HCEC 1CT (cell line): ENCODE results near the gene HNF1B.

Experiments
- DNase-seq: peaks from one replicate; pipeline ENCODE4 v3.0.0-alpha.2; 2017

Gene HNF1B

DNA sequence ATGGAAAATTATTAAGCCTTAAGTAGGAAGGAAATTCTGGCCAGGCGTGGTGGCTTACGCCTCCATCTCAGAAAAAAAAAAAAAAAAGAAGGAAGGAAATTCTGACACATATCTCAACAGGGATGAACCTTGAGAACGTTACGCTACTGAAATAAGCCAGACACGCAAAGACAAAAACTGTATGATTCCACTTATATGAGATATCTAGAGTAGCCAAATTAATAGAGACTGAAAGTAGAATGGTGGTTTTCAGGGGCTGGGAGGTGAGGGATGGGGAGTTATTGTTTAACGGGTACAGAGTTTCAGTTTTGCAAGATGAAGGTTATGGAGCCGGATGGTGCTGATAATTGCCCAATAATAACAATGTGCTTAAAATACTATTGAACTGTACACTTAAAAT, 16.2 kb upstream of the HNF1B start:
- DNase-seq = no peak

- no peak for DNase-seq
Observed at GRCh38 chr17:37759014-37759637, 14.3 kb upstream of the HNF1B start.

- DNase-seq = no peak
Observed at GRCh38 chr17:37756051-37756450, 11.2 kb upstream of the HNF1B start.

GRCh38 chr17:37755455-37755854, 10.6 kb upstream of the HNF1B start:
- no peak for DNase-seq

- no peak for DNase-seq
Observed at GRCh38 chr17:37754363-37754762, 9.5 kb upstream of the HNF1B start.

- DNase-seq = peak; percentile 49
Observed at GRCh38 chr17:37752482-37752881, 7.6 kb upstream of the HNF1B start.

DNA sequence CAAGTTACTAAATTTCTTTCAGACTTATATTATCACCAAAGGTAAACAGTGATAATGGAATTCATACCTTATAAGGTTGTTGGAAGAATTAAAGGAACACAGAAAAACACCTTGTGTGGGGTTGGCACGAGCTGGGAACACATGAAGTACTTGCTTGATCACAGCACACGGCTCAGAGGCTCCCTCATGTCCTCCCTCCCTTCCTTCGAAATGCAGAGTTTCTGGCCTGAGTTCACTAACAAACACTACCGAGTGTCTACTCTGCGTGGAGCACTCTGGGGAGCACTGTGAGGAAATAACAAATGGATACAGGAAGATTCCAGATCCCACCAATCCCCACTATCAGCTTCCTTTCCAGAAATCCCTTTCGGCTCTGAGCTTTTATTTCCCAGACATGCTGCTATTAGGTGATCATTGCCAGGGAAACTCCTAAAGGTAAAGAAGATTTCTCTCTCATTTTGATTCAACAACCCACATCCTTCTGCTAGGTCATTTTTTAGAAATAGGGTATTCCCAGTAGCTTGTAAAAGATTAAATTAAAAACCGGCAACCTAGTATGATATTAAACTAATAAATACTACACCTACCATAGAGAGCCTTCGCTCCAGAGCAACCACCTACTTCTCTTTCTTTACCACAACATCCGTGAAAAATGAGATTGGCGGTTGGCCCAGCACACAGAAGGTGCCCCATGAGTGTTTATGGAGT, 6.1 kb upstream of the HNF1B start:
- DNase-seq = no peak

GRCh38 chr17:37750292-37750691, 5.4 kb upstream of the HNF1B start:
- DNase-seq = no peak

DNA sequence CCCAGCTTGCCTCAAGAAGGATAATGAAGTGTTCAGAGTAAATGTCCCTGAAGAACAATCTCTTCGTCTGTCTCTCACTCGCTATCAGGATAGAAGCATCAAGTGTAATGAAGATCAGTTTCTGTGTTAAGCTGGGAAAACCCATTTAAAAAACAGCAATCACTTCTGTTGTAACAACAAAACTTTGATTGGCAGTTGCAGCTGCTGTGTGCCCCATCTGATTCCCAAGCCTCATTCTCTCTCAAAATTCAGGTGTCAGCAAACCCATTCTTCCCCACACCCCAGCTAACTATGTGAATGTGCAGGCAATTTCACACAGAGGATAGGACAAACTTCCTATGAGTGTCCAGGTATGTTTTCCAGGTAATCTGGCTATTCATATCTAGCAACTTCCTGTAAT, 2.4 kb upstream of the HNF1B start:
- no peak for DNase-seq

DNA sequence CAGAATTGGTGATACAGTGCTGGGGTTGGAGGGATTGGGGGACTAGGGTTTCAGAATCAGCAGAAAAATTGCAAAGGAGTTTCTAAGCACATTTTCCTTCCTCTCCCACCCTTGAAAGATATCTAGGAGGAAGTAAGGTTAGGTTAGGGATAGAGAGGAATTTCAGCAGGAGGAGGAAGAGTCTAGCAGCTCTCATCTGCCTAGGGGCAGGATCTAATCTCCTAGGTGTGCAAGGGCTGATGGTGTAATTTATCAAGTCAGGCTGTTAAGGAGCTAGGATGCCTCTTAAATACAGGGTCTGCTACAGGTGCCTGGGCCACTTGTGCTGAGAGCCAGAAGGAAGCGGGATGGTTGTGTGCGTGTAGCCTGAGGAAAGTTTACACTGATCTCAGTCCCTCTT, 1.8 kb upstream of the HNF1B start:
- no peak for DNase-seq

- no peak for DNase-seq
Observed at GRCh38 chr17:37745801-37746426, 1.1 kb upstream of the HNF1B start.

DNA sequence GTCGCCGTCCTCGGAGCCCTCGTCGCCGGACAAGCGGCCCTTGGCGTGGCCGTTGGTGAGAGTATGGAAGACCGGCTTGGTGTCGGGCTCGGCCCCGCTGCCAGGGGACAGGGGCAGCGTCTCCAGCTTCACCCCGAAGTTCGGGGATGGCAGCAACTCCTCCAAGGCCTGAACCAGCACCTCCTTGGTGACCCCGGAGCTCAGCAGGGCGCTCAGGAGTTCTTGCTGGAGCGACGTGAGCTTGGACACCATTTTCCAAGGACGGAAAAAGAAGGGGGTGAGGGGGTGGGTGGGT, 279 bp downstream of the HNF1B start:
- DNase-seq = no peak

DNA sequence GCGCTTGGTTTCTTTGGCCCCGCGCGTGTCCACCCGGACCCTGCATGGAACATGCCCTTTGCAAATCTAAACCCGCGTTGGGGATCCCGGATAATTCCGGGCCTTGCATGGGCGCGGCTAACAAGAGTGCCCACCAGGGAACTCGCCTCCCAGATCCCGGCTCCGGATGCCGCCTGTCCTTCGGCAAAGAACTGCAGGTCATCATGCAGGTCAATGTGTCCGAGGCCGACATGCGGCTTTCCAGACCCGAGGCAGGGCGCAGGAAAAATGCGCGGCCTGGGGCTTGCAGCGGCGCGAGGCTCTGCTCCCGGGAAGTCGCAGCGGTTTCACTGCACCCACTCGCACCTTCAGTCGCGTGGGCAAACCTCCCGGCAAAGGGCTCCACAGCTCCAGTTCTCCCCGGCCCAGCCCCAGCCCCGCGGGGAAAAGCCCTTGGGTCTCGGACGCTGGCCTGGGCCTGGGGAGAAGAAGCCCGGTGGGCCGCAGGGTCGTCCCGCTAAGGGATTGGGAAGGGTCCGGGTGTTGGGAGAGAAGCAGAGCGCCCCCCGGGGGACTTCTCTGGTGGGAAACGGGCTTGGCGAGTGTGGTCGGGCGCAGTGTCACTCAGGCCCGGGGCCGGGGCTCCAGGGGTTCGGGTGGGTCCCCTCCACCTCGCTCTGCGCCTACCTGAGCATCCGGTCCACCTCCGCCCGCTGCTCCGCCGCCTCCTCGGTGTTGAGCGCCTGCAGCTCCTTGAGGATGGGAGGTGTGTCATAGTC, 805 bp downstream of the HNF1B start:
- no peak for DNase-seq

DNA sequence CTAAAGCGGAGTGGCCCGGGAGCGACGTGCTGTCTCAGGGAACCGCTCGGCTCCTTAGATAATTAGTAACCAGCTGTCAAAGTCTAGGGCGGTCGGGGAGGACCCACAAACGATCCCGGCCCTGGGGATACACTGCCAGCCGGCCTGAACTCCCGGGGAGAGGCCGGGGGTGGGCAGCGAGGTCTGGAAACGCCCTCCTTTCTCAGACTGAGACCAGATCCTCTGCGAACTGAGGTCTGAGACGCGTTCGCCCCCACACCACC, 1.3 kb downstream of the HNF1B start:
- DNase-seq = no peak

DNA sequence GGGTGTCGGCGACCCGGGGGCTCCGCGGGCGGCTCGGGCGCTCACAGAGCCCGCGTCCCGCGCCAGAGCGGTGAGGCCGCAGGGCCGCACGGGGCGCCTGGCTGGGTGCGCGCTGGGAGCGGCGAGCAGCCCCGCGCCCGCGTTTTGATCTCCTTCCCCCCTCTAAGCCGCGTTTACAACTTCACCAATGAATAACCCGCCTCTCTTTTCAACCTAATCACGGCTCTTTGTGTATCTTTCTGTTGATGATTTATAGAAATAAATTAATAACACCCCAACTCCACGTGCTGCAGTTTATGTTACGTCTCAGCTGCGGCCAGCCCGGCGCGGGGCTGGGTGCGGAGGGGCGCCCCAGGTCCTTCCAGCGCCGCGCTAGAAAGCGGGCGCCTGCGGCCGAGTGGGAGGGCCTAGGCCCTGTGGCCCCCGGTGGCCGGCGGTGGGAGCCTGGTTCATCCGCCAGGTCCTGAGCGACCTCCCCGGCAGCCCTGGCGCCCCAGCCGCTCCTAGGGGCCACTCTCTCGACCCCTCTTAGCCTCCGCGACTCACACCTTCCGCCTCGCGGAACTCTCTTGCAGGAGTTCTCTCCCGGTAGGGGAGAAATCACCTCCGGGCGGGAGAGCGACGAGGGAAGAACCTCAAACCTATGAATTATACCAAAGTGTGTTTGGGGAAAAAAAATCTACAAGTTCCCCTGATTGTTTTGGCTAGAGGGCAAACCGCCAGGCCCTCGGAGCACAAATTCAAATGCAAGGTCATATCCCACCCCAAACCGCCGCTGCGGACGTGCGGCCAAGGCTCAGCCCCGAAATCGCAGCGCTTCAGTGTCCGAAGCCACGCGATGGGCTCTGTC, 1.9 kb downstream of the HNF1B start:
- DNase-seq = no peak

DNA sequence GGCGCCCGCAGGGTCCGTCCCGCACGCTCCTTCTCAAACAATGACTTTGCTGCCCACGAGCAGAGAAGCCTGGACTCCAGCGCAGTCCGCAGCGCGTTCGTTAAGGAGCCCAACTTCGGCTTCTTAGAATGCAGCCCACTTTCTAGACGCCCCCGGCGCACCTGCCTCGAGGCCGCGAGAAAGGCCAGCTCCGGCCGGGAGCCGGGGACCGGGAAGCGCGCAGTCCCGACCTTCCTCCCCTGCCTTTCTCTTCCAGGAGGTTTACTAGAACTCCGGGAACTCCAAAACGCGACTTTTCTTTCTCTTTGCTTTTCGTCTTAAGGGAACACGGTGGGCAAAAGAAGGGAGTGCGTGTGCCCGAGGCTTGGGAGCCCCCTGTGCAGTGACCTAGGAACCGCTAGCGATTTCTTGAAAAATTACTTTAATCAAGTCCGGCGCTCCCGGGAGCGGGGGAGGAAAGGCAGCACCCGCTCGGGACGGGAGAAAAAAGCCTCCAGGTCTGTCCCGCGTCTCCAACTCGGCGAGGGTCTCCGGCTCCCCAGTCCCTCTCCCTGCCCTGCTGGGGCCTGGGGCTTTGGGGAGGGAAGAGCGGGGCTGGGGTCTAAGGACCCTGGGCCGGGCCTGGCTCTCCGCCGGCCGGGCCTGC, 2.6 kb downstream of the HNF1B start:
- no peak for DNase-seq

GRCh38 chr17:37741341-37742115, 3.3 kb downstream of the HNF1B start:
- no peak for DNase-seq

DNA sequence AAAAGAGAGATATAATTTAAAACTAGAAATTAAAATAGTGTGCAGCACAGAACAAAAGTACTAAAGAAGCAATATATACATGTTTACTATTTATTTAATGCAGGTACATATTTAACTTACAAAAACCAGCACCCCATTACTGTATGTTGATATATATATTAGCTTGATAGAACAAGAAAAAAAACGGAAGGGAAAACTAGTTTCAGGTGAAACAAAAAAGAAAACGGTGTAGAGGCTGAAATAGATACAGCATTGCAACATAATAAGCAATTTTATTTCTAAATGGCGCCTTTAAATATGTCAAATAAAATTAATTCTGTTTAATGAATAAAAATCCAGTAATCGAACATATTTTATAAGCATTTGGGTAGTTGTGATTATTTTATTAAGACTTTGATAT, 3.9 kb downstream of the HNF1B start:
- no peak for DNase-seq

GRCh38 chr17:37737971-37738370, 6.9 kb downstream of the HNF1B start:
- DNase-seq = peak; percentile 52

DNA sequence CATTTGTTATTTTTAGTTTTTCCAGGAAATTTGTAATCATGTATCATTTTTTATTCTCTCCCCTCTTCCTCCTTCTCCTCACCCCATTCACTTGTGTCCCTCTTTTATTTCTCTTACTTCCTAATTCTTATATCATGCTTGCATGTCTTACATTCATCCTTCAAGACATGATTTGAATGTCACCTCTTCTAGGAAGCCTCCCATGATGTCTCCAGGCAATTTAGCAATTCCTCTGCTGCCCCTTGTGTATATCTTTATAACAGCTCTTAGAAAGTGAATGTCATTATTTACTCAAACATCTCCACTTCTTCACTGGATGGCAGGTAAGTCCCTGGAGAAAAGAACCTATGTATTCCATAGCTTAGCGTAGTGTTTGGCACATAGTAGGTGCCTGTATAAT, 7.8 kb downstream of the HNF1B start:
- DNase-seq = peak; percentile 17

- no peak for DNase-seq
Observed at GRCh38 chr17:37736428-37736827, 8.4 kb downstream of the HNF1B start.

DNA sequence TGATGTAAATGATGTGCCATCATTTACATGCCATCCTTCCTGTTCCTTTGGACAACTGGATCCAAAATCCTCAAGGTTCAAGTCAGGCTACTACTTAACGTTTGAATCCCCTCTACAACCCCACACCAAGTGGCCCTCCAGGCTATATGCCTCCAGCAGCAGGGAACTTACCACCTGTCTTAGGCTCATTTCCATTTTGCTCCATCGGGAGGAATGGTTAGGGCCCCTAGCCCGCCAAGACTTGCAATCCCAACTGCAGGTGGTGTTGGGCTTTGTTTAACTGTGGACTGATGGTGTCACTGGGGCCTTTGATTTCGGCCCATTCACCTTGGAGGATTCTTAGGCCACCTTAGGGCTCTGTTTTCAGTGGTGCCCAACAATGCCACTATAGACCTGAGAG, 9.7 kb downstream of the HNF1B start:
- DNase-seq = no peak
